H1 (cell line): ENCODE data around the gene HK2. TPM values are rescaled to one million over a fixed set of nuclear protein-coding genes. Genes with fewer than 3 reads are reported as not detected.

Experiments used
- CTCF ChIA-PET: fragments of 300-600 bp; sonication (Branson Sonifier 250); formaldehyde crosslinking; loops from one replicate; lab custom pipeline; 2021; ENCODE audit not compliant: partially characterized antibody; lab: Charles Lee
- POLR2A ChIA-PET: fragments of 300-600 bp; sonication (Branson Sonifier 250); formaldehyde crosslinking; loops from one replicate; lab custom pipeline; 2021; ENCODE audit warnings: inconsistent platforms; ENCODE audit not compliant: partially characterized antibody; lab: Charles Lee
- DNase-seq, 2 experiments: peaks; one replicate each; pipeline versions ENCODE4 v3.0.0 to v3.0.0-alpha.2; 2010 to 2022; ENCODE audit warnings: low spot score in 2 of 2, low read depth in 1 of 2, mixed read lengths in 1 of 2
- FAIRE-seq: peaks from 2 replicates; lab custom pipeline; 2011; peaks lifted over from hg19 to GRCh38; lab: Jason Lieb, UNC
- H2AFZ ChIP-seq: 2 replicates; pipeline ENCODE4 v1.8.1; 2012; ENCODE audit warnings: low read length, inconsistent platforms
- H2AK5ac ChIP-seq: 2 replicates; pipeline ENCODE4 v1.6.1; 2013; ENCODE audit warnings: low read depth, low read length
- H2BK120ac ChIP-seq: replicated peaks from 2 replicates; pipeline ENCODE3; 2013; ENCODE audit warnings: low read depth, low read length, inconsistent platforms
- H2BK12ac ChIP-seq: 2 replicates; pipeline ENCODE4 v1.6.1; 2013; ENCODE audit warnings: low read depth, low read length
- H2BK15ac ChIP-seq: 2 replicates; pipeline ENCODE4 v1.6.1; 2013; ENCODE audit warnings: low read length
- H2BK20ac ChIP-seq: 2 replicates; pipeline ENCODE4 v1.6.1; 2013; ENCODE audit warnings: low read length
- H2BK5ac ChIP-seq: 2 replicates; pipeline ENCODE4 v1.6.1; 2013; ENCODE audit warnings: low read depth, low read length
- H3K14ac ChIP-seq: 2 replicates; pipeline ENCODE4 v1.6.1; 2013; ENCODE audit warnings: inconsistent platforms; ENCODE audit not compliant: insufficient read length
- H3K18ac ChIP-seq: 2 replicates; pipeline ENCODE4 v1.6.1; 2013; ENCODE audit warnings: low read length; ENCODE audit errors: extremely low read depth
- H3K23ac ChIP-seq: 2 replicates; pipeline ENCODE4 v1.6.1; 2013; ENCODE audit warnings: inconsistent platforms; ENCODE audit not compliant: insufficient read length
- H3K23me2 ChIP-seq: 2 replicates; pipeline ENCODE4 v1.6.1; 2013; ENCODE audit warnings: low read depth, low read length
- H3K27ac ChIP-seq: 2 replicates; pipeline ENCODE4 v1.6.1; 2011; ENCODE audit warnings: low read depth, low read length, inconsistent platforms
- H3K27me3 ChIP-seq, 4 experiments: replicated peaks in 1 of 4; 1 replicate in 1 of 4; 2 replicates in 3 of 4; pipeline versions ENCODE4 v1.6.1 to v1.8.1; 2011 to 2013; ENCODE audit warnings: low read length in 3 of 4, mild to moderate bottlenecking in 3 of 4, inconsistent platforms in 2 of 4, mixed read lengths in 2 of 4, moderate library complexity in 1 of 4; ENCODE audit not compliant: control insufficient read depth in 3 of 4, insufficient read depth in 3 of 4; ENCODE audit errors: extremely low read depth in 1 of 4
- H3K36me3 ChIP-seq, 4 experiments: 2 replicates each; pipeline versions ENCODE4 v1.6.1 to v1.8.1; 2011 to 2013; ENCODE audit warnings: mild to moderate bottlenecking in 4 of 4, low read length in 3 of 4, moderate library complexity in 2 of 4, control low read depth in 1 of 4, inconsistent platforms in 1 of 4; ENCODE audit not compliant: insufficient read depth in 4 of 4, control insufficient read depth in 2 of 4
- H3K4ac ChIP-seq: replicated peaks from 2 replicates; pipeline ENCODE3; 2013; ENCODE audit warnings: low read length, low read depth, mixed read lengths, inconsistent platforms; ENCODE audit not compliant: insufficient read length
- H3K4me1 ChIP-seq, 4 experiments: replicated peaks in 1 of 4; 1 replicate in 1 of 4; 2 replicates in 3 of 4; pipeline versions ENCODE4 v1.6.1 to v1.8.1; 2011 to 2013; ENCODE audit warnings: low read length in 3 of 4, inconsistent platforms in 2 of 4, mixed read lengths in 1 of 4; ENCODE audit not compliant: insufficient read depth in 4 of 4, control insufficient read depth in 3 of 4
- H3K4me2 ChIP-seq, 2 experiments: 2 replicates each; pipeline versions ENCODE4 v1.6.1 to v1.8.1; 2011 to 2013; ENCODE audit warnings: low read depth in 2 of 2, low read length in 2 of 2, control low read depth in 1 of 2, inconsistent platforms in 1 of 2, mild to moderate bottlenecking in 1 of 2; ENCODE audit not compliant: insufficient read depth in 1 of 2
- H3K4me3 ChIP-seq, 4 experiments: fragments of 200-600, 300-600 bp in 1 of 4; sonication (generic), shearing (Covaris generic), sonication (Bioruptor Twin) in 1 of 4; 2 replicates each; pipeline versions ENCODE4 v1.5.1 to v1.8.1; 2011 to 2016; ENCODE audit warnings: low read length in 4 of 4, low read depth in 3 of 4, control low read depth in 2 of 4, inconsistent platforms in 2 of 4, mild to moderate bottlenecking in 2 of 4, mixed read lengths in 1 of 4, moderate library complexity in 1 of 4; ENCODE audit not compliant: insufficient read depth in 2 of 4; ENCODE audit errors: extremely low read depth in 1 of 4
- H3K56ac ChIP-seq: replicated peaks from 2 replicates; pipeline ENCODE3; 2013; ENCODE audit warnings: low read depth, mild to moderate bottlenecking, mixed read lengths, low read length, inconsistent platforms; ENCODE audit not compliant: insufficient read length
- H3K79me1 ChIP-seq: 2 replicates; pipeline ENCODE4 v1.6.1; 2013; ENCODE audit warnings: low read depth, low read length, control low read depth
- H3K79me2 ChIP-seq, 2 experiments: 2 replicates each; pipeline versions ENCODE4 v1.6.1 to v1.8.1; 2012 to 2013; ENCODE audit warnings: low read length in 2 of 2, mild to moderate bottlenecking in 2 of 2, inconsistent platforms in 1 of 2; ENCODE audit not compliant: insufficient read depth in 2 of 2, control insufficient read depth in 1 of 2
- H3K9ac ChIP-seq, 4 experiments: replicated peaks in 1 of 4; 1 replicate in 1 of 4; 2 replicates in 3 of 4; pipeline versions ENCODE4 v1.6.1 to v1.8.1; 2011 to 2013; ENCODE audit warnings: low read depth in 3 of 4, low read length in 3 of 4, control low read depth in 2 of 4, mild to moderate bottlenecking in 2 of 4, moderate library complexity in 2 of 4, inconsistent platforms in 1 of 4; ENCODE audit errors: extremely low read depth in 1 of 4
- H3K9me3 ChIP-seq, 2 experiments: 2 replicates each; pipeline versions ENCODE4 v1.6.1 to v1.8.1; 2012 to 2013; ENCODE audit warnings: mild to moderate bottlenecking in 2 of 2, moderate library complexity in 2 of 2, control low read depth in 1 of 2, inconsistent platforms in 1 of 2, low read depth in 1 of 2, low read length in 1 of 2, mixed read lengths in 1 of 2; ENCODE audit not compliant: insufficient read depth in 2 of 2
- H4K20me1 ChIP-seq, 2 experiments: replicated peaks in 1 of 2; 2 replicates each; pipeline versions ENCODE3 to v1.8.1; 2011 to 2013; ENCODE audit warnings: inconsistent platforms in 2 of 2, low read length in 2 of 2, mild to moderate bottlenecking in 1 of 2; ENCODE audit not compliant: insufficient read depth in 2 of 2, control insufficient read depth in 1 of 2
- H4K5ac ChIP-seq: 2 replicates; pipeline ENCODE4 v1.6.1; 2013; ENCODE audit warnings: low read length, low read depth, mixed read lengths, inconsistent platforms; ENCODE audit not compliant: insufficient read length
- H4K8ac ChIP-seq: 2 replicates; pipeline ENCODE4 v1.8.0; 2013; ENCODE audit warnings: mild to moderate bottlenecking, moderate library complexity, low read length, inconsistent platforms; ENCODE audit not compliant: insufficient read depth; ENCODE audit errors: extremely low read depth
- H4K91ac ChIP-seq: replicated peaks from 2 replicates; pipeline ENCODE3; 2013; ENCODE audit warnings: low read length, mixed read lengths, inconsistent platforms; ENCODE audit not compliant: insufficient read length
- ATF2 ChIP-seq: IDR thresholded peaks from 2 replicates; pipeline ENCODE4 v1.6.1; 2012; ENCODE audit warnings: low read length, inconsistent platforms
- NANOG ChIP-seq: IDR thresholded peaks from 2 replicates; pipeline ENCODE4 v1.6.1; 2011; ENCODE audit warnings: low read length, low read depth, mild to moderate bottlenecking, inconsistent platforms; ENCODE audit not compliant: insufficient read depth, poor library complexity, severe bottlenecking
- SIRT6 ChIP-seq: IDR thresholded peaks from one replicate; pipeline ENCODE4 v1.7.1; 2012; ENCODE audit warnings: low read length, inconsistent platforms
- SP2 ChIP-seq: IDR thresholded peaks from 2 replicates; pipeline ENCODE4 v1.6.1; 2012; ENCODE audit warnings: mild to moderate bottlenecking, low read length, inconsistent platforms
- TAF7 ChIP-seq: optimal IDR thresholded peaks from 2 replicates; pipeline ENCODE3; 2011; ENCODE audit warnings: low read depth, mild to moderate bottlenecking, inconsistent platforms, low read length, moderate library complexity, borderline replicate concordance
- TCF12 ChIP-seq: IDR thresholded peaks from 2 replicates; pipeline ENCODE4 v1.6.1; 2011; ENCODE audit warnings: low read depth, mild to moderate bottlenecking, low read length
- WGBS, 2 experiments: shearing (Covaris generic) in 1 of 2; methylation state at CpG; one replicate each; pipeline versions ENCODE4 v1.1.6 to v1.1.7; 2013 to 2015; ENCODE audit warnings: low lambda C conversion rate in 2 of 2, mixed read lengths in 2 of 2, inconsistent platforms in 1 of 2, low coverage in 1 of 2, missing lambda C conversion rate in 1 of 2; ENCODE audit not compliant: insufficient replicate concordance in 2 of 2, insufficient coverage in 1 of 2, insufficient read length in 1 of 2; ENCODE audit errors: extremely low coverage in 1 of 2, missing lambda C conversion rate in 1 of 2; 5-methylcytosine and 5-hydroxymethylcytosine counted together
- polyA plus RNA-seq, 7 experiments: library from polyadenylated mRNA; depleted of rRNA in 3 of 7; stranded (reverse) in 5 of 7; unstranded in 2 of 7; fragments of >200 nt in 5 of 7; fragments of 200-250 nt in 2 of 7; gene quantifications; 1 replicate in 5 of 7; 2 replicates in 1 of 7; 4 replicates in 1 of 7; pipeline versions ENCODE4 v1.2.1 to v1.2.3, GENCODE V29; 2011 to 2013; ENCODE audit warnings: missing spikeins in 2 of 7, mixed read lengths in 2 of 7
- total RNA-seq: library from RNA; stranded (reverse); fragmentation: NEBNext Ultra II Directional; extraction: Animal tissue kit (Norgen Biotek cat#: 25700); gene quantifications from 2 replicates; pipeline ENCODE4 v1.2.1, GENCODE V29; 2021

Gene HK2
- total and polyA plus RNA-seq, 2 of the 8 experiments (the other 6 are each of a cell fraction or from before 2014, with no cell fraction given): 22.1 to 61.9 TPM

GRCh38 chr2:74824679-74825078, 9.2 kb upstream of the HK2 start:
- no peaks in the 10 kb centered on the region for H3K23me2 ChIP-seq
- no peak overlapping the region for H3K23ac ChIP-seq
- no peak overlapping the region for H3K18ac ChIP-seq
- no peaks in the 10 kb centered on the region for H3K79me1 ChIP-seq
- ChIA-PET POLR2A (no interaction called here), CTCF (interaction anchor here (6.0 kb wide), 1 partner anchor 11 kb away, joined by 33 read pairs; the partner anchor contains the start of gene HK2)
- H3K9ac ChIP-seq: no peak overlapping the region
- H3K4me2 ChIP-seq: no peak overlapping the region
- FAIRE-seq (no peak), DNase-seq (no peak)
- no peak overlapping the region for H2BK12ac ChIP-seq
- 83% methylated on average over 3 of the region's 4 CpGs; no CpG with 5 or more reads in 1 of the 2 experiments for WGBS, 2 experiments
- no peak overlapping the region for H3K14ac ChIP-seq
- H2BK20ac ChIP-seq: no peak overlapping the region
- no peak overlapping the region for H2AFZ ChIP-seq
- no peak overlapping the region for H2AK5ac ChIP-seq
- H3K4me1 ChIP-seq: peaks cover 0 to 5% (median 0%) of the 10 kb centered on the region in 4 experiments; a peak in 2 of 7 replicates
- H4K20me1 ChIP-seq: no peaks in the 10 kb centered on the region
- H3K79me2 ChIP-seq: no peaks in the 10 kb centered on the region
- H3K4me3 ChIP-seq: no peak overlapping the region
- no peak overlapping the region for H4K8ac ChIP-seq
- no peaks in the 10 kb centered on the region for H3K9me3 ChIP-seq
- no peaks in the 10 kb centered on the region for H3K36me3 ChIP-seq
- H3K27ac ChIP-seq: no peak overlapping the region
- no peak overlapping the region for H4K5ac ChIP-seq
- H3K27me3 ChIP-seq: no peaks in the 10 kb centered on the region; a peak in 1 of 7 replicates
- H2BK120ac ChIP-seq: no peak overlapping the region
- TF ChIP-seq NANOG (no peak), ATF2 (no peak), TCF12 (no peak), SIRT6 (no peak), TAF7 (no peak), SP2 (no peak)
- TF ChIP-seq, all 59 proteins: peak for 0
- no peak overlapping the region for H4K91ac ChIP-seq
- no peak overlapping the region for H2BK5ac ChIP-seq
- no peak overlapping the region for H2BK15ac ChIP-seq
- H3K4ac ChIP-seq: no peak overlapping the region
- H3K56ac ChIP-seq: no peak overlapping the region
